Right renal pelvis (tissue), 4 donors: ENCODE measurements around the gene GALNT2. TPM values are rescaled to one million over a fixed set of nuclear protein-coding genes. Genes with fewer than 3 reads are reported as not detected.

Experiments
- DNase-seq, 4 donors: peaks; one replicate each; pipeline ENCODE4 v3.0.0-alpha.2; 2013; ENCODE audit warnings: low read depth in 4 of 4, low spot score in 3 of 4, missing footprints in 1 of 4
- polyA plus RNA-seq, 4 donors: library from polyadenylated mRNA; unstranded; fragments of 120-200 nt; gene quantifications; one replicate each; pipeline ENCODE4 v1.2.1, GENCODE V29; 2013; ENCODE audit not compliant: insufficient read length in 4 of 4

Gene GALNT2
- polyA plus RNA-seq, 4 donors: 61.4 to 72.6 (median 65.7) TPM

DNA sequence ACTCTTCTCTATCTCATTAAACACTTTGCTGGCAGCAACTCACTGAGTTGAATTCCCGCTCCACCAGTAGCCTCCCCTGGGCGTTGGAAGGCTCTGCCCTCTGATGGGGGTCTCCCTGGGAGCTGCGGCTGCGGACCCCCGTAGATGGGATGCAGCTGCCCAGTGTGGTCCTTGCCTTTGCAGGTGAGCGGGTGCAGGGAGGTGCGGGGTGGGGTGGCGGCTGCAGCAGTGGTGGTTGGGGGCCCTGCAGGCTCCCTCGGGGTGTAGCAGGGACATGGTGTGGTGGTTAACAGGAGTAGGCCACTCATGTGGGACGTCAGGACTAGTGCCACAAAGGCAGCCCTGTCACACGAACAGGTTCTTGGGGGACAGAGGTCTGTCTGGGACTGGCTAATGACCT, 42.0 kb downstream of the GALNT2 start:
- no peak for DNase-seq

DNA sequence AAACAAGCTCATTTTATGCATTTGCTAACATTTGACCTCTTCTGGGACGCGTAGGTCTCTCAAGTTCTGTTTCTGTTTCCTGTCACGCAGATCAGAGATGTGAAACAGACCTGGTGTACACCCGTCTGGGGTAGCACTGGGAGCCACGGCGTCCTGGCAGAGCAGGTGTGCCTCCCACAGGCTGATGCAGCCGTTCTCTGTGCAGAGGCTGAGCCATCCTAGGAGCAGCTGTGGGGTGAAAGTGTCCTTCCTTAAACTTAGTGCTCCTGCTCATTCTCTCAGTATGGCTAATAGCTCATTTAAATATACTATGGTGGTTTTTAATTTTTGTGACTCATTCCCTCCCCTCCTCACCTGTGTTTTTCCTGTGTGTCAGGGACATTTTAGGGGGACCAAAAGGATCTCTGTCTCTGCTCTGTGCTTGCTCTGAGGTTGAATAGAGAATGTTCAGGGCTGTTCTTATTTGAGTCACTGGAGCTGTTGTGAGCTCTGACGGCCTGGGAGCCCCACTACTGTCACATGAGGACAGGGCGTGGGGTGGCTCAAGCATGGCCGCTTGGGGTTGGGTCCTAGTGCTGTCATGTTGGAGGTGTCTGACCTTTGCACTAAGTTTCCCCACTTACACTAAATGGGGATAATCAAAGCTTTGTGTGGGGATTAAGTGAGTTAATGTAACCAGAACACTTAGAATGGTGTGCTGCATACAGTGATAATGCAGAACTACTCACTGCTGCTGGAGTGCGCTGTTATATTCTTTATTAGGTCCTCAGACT, 43.0 kb downstream of the GALNT2 start:
- DNase-seq: no peak

DNA sequence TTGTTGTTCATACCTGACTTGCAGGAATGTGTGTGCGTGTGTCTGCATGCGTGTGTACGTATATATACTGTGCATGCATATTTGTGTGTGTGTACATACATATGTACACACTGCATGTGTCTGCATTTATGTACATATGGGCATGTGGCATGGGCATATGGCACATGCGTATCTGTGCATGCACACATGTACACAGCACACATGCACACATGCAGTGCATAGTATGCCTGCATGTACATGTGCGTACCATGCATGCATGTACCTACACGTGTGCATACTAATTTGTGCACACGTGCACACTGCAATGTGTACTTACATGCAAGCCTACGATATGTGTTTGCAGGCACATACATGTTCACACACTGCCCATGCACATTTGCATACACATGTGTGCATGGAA, 43.9 kb downstream of the GALNT2 start:
- no peak for DNase-seq

DNA sequence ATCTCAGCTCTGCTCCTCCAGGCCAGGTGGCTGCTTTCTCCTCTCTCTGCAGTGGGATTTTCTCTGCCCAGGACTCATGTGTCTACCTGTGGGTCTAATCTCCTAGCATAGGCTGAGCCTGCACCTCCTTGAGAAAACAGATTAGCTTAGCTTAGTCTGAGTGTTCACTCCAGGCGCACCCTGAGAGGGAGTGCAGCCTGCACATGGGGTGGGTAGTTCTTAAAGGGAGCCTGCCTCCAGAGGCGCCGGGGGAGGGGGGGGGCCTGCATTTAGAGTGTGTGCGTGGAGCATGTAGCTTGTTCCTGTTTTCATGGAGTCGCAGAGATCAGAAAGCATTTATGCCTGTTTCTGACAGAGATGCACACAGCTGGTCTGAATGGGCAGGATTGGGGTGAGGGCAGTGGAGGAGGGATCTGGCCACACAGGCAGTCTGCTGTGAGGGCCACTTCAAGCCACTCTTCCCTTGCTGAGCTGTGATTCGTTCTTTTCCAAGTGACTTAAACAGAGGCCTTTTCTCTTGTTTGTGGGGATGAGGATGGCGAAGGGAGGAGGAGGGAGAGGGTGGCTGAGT, 45.2 kb downstream of the GALNT2 start:
- no peak for DNase-seq

DNA sequence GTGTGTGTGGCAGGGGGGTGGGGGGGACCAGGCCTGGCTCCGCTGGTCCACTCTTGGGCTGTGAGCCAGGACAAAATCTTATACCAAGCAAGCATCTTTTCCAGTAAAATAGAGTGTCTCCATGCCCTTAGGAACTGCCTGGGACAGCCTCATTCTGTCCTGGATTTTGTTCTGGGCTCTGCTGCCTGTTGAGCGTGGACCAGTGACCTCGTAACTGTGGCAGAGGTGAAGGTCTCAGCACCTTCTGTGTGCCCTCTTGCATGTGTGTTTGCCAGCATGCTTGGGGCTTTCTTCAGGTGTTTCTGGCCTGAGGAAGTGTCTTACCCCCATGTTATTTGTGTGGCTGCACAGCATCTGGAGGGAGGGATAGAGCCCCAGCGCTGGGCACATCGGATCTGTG, 45.7 kb downstream of the GALNT2 start:
- DNase-seq: no peak

DNA sequence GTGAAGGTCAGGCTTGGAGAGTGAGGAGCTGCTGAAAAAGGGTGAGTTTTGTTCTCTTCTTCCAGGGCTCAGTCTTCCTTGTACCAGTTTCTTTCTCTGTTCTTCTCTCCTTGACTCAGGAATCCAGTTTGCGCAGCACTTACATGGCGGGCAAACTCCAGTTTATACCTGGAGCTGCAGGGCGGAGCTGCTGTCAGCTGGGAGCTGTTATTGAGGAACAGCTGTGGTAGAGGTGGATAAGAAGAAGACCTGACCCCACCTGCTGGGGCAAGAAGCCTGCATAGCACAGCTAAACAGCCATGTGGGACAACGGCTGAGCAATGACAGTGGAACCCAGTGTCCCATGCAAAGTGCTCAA, 46.2 kb downstream of the GALNT2 start:
- no peak for DNase-seq

DNA sequence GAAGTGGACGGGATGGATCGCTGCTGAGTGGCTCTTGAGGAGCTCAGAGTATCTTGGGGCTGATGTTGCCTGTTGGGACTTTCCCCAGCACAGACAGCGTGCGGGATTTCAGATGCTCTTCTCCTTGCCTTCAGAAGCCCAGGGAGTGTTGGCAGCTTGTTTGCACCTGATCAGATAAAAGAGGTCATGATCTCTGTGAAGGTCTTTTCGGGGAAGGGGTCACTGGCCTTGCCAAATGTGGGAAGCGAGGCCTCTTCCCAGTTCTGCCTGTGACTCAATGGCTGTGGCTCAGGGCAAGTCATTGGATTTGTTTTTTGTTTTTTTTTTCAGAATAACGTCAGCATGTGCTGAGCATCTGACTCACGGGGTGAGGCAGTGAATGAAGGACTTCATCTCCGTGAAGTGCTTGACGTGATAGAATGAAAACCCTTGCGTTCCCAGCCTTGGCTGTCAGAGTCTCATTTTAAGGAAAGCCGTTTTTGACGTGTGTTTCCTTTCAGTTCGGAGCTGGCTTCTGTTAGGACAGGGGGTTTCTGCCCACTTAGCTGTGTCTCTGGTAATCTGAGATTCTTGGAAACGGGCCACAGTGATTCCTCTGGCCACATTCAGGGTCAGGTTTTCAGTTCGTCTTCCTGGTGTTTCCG, 46.7 kb downstream of the GALNT2 start:
- DNase-seq: no peak

DNA sequence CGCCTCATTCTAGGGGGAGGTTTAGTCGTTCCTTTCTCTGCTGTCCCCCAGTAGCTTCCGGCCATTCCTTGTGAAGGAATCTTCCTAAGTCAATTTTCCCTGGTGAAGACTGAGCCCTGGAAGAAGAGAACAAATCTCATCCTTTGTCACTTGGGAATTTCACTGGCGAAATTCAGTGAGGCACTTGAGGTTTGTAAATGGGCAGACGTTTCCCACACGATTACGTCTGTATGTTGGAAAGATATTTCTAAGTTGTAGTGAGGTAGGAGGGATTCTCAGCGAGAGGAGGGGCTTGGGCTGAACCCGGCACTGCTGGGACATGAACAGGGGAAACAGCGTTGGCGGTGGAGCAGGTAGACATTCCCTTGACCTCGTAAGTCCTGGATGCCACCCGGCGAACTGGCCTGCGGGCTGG, 47.2 kb downstream of the GALNT2 start:
- DNase-seq: no peak

DNA sequence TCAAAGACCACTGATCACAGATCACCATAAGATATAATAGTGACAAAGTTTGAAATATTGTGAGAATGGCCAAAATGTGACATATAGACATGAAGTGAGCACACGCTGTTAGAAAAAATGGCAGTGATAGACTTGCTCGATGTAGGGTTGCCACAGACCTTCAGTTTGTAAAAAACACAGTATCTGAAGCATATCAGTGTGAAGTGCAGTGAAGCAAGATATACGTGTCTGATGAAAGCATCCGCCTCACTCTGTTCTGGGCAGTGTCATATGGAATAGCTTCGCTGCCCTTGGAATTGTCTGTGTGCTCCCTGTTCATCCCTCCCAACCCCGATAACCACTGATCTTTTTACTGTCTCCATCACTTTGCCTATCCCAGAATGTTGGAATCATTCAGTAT, 50.7 kb downstream of the GALNT2 start:
- no peak for DNase-seq

DNA sequence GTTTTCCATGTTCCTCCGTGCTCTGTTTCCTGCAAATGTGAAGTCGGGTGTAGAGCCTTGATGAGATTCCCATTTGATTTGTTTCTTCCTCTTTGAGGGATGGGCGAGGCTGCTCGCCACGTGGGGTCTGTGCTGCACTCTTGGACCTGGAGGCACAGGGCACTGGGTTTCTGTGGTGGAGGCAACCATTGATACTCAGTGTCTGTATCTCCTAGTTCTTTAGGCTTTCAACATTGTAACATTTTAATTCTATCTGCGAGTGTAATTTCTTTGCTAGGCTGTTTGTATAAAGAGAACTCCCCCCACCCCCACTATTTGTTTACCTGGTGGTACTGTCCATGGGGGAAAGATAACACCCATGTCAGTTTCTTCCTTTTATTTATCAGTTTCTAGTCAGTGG, 52.3 kb downstream of the GALNT2 start:
- DNase-seq: no peak

DNA sequence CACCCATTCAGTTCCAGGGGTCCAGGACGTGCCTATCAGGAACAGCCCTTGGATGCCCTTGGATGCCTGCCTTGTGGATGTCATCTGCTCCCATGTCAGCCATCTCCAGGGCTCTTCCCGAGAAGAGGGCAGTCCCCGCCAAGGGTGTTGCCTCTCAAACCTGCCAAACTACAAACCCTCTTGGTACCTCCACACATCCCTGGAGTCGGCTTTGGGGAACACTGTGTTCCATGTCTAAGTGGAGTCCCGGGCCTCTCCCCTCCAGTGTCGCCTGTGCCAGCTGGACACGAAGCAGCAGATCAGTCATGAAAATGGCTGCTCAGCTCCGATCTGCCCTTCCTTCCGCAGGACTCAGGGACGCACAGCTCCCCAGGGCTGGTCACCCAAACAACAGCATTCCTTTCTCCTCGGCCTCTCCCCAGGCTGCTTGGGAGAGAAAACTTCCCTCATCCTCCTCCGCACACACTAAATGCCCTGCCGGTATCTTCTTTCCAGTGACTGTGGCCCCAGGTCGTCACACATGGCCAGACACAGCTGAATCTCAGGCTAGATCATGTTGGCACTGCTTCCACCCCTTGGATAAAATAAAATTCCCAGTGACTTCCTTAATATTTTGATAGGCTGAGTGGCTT, 53.4 kb downstream of the GALNT2 start:
- DNase-seq: no peak

DNA sequence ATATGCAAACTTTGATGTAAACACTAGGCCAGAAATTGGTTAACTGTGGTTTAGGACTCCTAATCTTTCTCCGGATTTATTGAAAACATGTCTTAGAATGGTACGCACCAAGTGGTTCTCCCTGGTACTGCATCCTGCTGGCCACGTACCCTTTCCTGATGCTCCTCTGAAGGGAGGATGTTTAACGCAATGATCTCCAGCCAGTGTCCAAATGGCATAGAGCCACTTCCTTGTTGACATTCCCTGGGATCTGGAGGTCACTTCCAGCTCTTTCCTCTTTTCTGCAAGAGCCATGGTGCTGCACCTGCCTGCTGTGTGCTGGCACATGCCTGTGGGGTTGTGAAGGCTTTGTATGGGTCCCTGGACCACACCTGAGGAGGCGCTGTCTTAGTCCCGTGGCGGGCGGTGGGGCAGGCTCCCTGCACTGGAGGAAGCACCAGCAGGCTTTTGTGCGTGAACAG, 53.9 kb downstream of the GALNT2 start:
- no peak for DNase-seq

DNA sequence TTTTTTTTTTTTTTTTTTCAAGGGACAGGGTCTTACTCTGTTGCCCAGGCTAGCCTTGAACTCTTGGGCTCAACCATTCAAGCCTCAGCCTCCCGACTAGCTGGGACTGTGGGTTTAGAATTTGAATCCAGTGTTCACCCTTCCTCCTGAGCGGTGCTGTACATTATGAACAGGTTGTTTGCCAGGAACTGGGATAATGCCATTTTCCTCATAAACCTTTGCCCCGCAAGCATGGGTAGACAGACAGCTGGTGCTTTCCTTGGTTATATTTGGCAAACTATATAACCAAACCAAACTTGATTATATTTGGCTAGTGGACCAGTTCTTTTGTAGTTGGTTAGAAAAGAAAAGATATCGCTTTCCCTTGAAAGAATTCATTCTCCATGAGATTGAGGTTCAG, 54.9 kb downstream of the GALNT2 start:
- no peak for DNase-seq

DNA sequence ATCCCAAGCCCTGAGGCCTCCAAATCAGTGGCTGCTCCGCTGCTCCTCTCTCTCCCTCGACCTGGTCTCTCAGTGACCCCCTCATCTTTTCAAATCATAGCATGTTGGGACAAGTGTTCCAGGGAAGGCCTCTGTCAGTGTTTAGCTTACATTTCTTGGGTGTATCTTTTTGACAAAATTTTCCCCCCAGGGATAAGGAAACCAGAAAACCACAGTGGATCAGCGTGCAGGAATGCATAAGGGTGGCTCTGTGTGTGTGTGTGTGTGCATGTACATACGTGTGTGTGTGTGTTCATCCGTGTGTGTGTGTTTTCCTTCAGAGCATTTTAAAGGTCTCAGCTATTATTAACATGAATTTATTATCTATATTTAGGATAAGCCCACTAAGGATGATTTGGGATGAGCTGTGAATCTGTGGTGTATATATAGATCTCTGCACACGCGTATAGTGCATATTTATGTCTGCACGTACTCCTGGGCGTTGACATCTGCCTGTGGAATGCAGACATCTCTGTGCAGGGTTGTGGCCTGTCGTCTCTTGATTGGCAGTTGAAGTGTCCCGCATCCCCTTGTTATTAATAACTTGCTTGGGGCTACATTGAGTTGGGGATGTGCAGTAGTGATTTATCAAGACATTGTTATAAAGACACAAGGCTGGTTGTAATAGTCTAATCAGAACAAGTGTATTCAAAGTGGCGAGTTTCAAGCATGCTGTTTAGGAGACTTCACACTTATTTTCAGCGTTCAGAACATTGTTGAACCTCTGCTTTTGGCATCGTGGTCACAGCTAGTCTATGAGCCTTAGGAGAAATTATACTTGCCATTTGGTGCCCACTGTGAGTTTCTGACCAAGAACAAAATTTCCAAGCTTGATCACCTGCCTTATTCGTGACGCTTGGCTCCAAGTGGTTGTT, 55.6 kb downstream of the GALNT2 start:
- no peak for DNase-seq

DNA sequence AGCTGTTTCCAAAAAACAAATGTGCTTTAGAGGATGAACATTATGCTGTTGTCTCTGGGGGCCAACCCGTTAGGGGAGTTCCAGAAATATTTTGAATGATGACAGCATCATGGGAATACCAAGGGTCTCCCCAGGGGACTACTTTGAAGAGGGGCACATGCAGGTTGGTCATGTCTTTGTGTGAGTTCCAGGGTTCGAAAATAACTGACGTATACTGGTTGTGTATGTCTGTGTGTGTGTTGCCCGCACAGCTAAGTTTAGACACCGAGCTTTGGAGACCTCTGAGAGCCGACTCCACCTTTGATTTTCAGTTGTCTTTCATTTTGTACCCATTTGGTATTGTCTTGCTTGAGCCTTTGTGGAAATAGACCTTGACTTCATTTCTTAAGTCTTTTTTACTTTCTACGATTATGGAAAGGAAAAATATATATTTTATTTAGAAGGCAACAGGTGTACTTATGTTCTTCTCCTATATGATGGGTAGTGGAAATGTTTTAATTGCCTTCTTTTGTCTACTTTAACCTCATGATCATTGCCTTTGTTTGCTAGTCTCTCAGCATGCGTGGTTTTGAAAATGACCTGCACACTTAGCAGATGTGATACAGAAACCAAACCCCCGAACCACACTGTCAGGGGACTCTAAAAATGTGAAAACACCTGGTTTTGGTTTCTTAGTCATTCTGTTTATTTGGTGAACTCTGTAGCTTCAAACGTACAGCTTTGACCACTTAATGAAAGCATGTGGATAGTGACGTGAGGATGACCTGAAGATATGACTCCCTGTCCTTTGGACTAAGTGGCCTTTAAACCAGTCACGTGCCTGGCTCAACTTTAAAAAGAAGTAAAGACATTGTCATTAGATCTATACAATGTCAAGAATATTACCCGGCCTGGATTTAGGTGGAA, 56.5 kb downstream of the GALNT2 start:
- no peak for DNase-seq

DNA sequence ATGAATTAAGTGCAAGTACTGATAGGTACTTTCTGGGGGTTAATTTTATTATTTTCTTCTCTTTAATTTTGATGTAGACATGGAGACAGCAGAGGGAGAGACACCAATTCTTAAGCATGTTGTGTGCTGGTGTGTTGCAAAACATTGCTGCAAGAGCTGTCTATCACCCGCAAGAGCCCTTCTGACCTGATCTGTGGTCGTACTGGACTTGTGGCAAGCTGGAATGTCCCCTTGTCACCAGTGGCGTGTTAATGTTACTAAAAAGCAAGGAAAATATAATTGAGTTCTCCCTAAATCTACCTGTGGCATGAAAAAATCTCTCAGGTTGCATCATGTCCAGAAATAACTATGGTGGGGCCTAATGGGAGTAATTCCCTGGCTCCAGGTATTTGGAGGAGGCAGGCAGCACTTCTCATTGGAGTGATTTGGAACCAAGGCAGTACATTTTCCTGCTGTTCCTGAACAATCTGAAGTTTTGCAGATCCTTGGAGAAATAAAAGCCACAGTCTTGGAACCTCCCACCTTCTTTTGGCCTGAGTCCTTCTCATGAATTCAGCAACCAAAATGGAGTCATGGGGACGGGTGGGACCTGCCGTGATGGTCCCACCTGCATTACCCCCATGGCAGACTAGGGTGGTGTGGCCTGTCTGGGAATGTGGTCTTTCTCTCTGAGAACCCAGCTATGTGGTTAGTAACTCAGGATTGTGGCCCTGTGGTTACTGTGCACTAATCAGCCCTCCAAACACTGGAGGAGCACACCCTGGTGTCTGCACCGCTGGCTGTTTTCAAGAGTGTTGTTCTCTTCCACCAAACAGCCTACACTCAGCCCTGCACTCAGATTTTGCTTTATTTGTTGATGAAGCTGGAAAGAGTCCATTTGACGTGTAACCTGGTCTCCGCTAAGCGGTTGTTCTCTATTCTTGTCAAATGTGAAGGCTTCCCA, 57.4 kb downstream of the GALNT2 start:
- DNase-seq: no peak

DNA sequence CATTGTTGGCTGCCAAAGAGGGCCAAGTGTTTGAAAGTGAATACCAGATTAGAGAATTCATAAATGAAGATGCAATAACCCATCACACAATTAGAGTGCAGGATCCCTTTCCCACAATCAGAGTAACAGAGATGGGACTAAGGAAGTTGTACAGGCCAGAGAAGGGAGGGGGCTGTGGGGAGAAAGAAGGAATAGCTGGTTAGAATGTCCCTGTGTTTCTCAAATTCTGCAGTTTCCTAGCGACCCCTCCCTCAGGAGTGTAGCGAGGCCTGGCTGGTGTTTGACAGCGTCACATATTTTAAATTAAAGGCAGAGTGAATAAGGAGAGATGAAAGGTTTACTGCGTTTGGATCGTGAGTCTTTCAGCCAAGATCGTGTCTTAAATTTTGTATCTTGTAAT, 58.1 kb downstream of the GALNT2 start:
- no peak for DNase-seq
